T-cell (primary cell): ENCODE results near the gene RUNX1. TPM values are rescaled to one million over a fixed set of nuclear protein-coding genes. Genes with fewer than 3 reads are reported as not detected.

ENCODE experiments used
- ATAC-seq, 4 experiments: fragments of 200-7000 bp in 3 of 4; fragments of 150-1000 bp in 1 of 4; cut with Tn5 transposase; replicated peaks in 1 of 4; 1 replicate in 3 of 4; 2 replicates in 1 of 4; pipeline ENCODE4 v1.10.0; 2021; ENCODE audit warnings: moderate library complexity in 3 of 4, mild to moderate bottlenecking in 2 of 4, moderate number of reproducible peaks in 1 of 4
- CTCF ChIA-PET, 2 donors: fragments of 300-600 bp; sonication (Branson Sonifier 250); formaldehyde crosslinking; loops; one replicate each; lab custom pipeline; 2022; ENCODE audit warnings: antibody characterized with exemption in 2 of 2; lab: Charles Lee
- POLR2A ChIA-PET, 2 donors: fragments of 300-600 bp; sonication (Branson Sonifier 250); formaldehyde crosslinking; loops; one replicate each; lab custom pipeline; 2022; ENCODE audit warnings: antibody characterized with exemption in 2 of 2; lab: Charles Lee
- DNase-seq, 35 experiments: peaks; one replicate each; pipeline versions ENCODE4 v3.0.0 to v3.0.0-alpha.2; 2013 to 2023
- H3K27ac ChIP-seq: one replicate; pipeline ENCODE4 v1.5.1; 2013; ENCODE audit warnings: low read length
- H3K27me3 ChIP-seq, 2 experiments: replicated peaks in 1 of 2; 1 replicate in 1 of 2; 2 replicates in 1 of 2; pipeline versions ENCODE4 v1.6.1 to v1.7.0; 2013; ENCODE audit warnings: low read length in 1 of 2, mixed read lengths in 1 of 2; ENCODE audit not compliant: control insufficient read depth in 2 of 2, insufficient read depth in 2 of 2; ENCODE audit errors: extremely low read depth in 1 of 2
- H3K36me3 ChIP-seq, 2 donors: 1 replicate in 1 of 2; 2 replicates in 1 of 2; pipeline versions ENCODE4 v1.6.1 to v1.7.0; 2013; ENCODE audit warnings: low read length in 1 of 2; ENCODE audit not compliant: control insufficient read depth in 2 of 2, insufficient read depth in 1 of 2; ENCODE audit errors: extremely low read depth in 1 of 2
- H3K4me1 ChIP-seq, 2 experiments: 1 replicate in 1 of 2; 2 replicates in 1 of 2; pipeline versions ENCODE4 v1.6.1 to v1.7.0; 2013; ENCODE audit warnings: low read length in 2 of 2, mixed read lengths in 1 of 2; ENCODE audit not compliant: insufficient read depth in 2 of 2, control insufficient read depth in 1 of 2; ENCODE audit errors: extremely low read depth in 1 of 2
- H3K4me3 ChIP-seq, 2 donors: 1 replicate in 1 of 2; 2 replicates in 1 of 2; pipeline versions ENCODE4 v1.5.1 to v1.7.0; 2013; ENCODE audit warnings: mild to moderate bottlenecking in 2 of 2, low read length in 1 of 2, moderate library complexity in 1 of 2; ENCODE audit not compliant: control insufficient read depth in 1 of 2; ENCODE audit errors: extremely low read depth in 1 of 2
- H3K9me3 ChIP-seq: 2 replicates; pipeline ENCODE4 v1.7.0; 2013
- H3K27ac Mint-ChIP-seq, 2 donors: one replicate each; pipeline ENCODE4 v1.8.0; 2020 to 2021; ENCODE audit warnings: mild to moderate bottlenecking in 2 of 2, mixed read lengths in 2 of 2
- H3K27me3 Mint-ChIP-seq, 2 donors: one replicate each; pipeline ENCODE4 v1.8.0; 2021 to 2022; ENCODE audit warnings: mixed read lengths in 2 of 2
- H3K36me3 Mint-ChIP-seq: one replicate; pipeline ENCODE4 v1.8.0; 2021; ENCODE audit warnings: mixed read lengths
- H3K4me1 Mint-ChIP-seq, 3 donors: one replicate each; pipeline ENCODE4 v1.8.0; 2020 to 2022; ENCODE audit warnings: mixed read lengths in 3 of 3, mild to moderate bottlenecking in 1 of 3
- H3K4me3 Mint-ChIP-seq, 3 donors: one replicate each; pipeline ENCODE4 v1.8.0; 2020 to 2022; ENCODE audit warnings: mild to moderate bottlenecking in 3 of 3, mixed read lengths in 3 of 3, moderate library complexity in 3 of 3
- H3K9me3 Mint-ChIP-seq, 3 donors: one replicate each; pipeline ENCODE4 v1.8.0; 2020 to 2022; ENCODE audit warnings: mixed read lengths in 3 of 3
- WGBS: methylation state at CpG from one replicate; pipeline ENCODE4 v1.1.5; 2013; ENCODE audit warnings: missing lambda C conversion rate; ENCODE audit not compliant: insufficient coverage; 5-methylcytosine and 5-hydroxymethylcytosine counted together
- total RNA-seq, 35 experiments: library from RNA in 6 of 35; stranded (reverse) in 6 of 35; fragments of 120-200 nt in 1 of 35; gene quantifications; one replicate each; pipeline versions ENCODE4 v1.2.1 to v1.2.4 and lab custom pipeline; 2013 to 2026

Gene RUNX1
- total RNA-seq, 5 donors from 2014 or later (not counting 1 experiment from before 2014, with no cell fraction given), result 87.0 to 117 (median 104) TPM

- peak overlapping the region; percentile 66 to 87 (median 71) for H3K4me3 Mint-ChIP-seq
- Histone ChIP-seq H3K27ac (peak overlapping the region; percentile 77), H3K9me3 (no peaks in the 10 kb centered on the region), H3K36me3 (peaks cover 4 to 5% of the 10 kb centered on the region in 2 donors), H3K27me3 (no peaks in the 10 kb centered on the region), H3K4me1 (peaks cover 65 to 91% of the 10 kb centered on the region in 2 experiments), H3K4me3 (peak overlapping the region in 1 of 2 donors; percentile 15)
- WGBS, result no CpG with 5 or more reads among the region's 5 CpGs
- H3K4me1 Mint-ChIP-seq, result peaks cover 92 to 96% (median 95%) of the 10 kb centered on the region in 3 donors
- H3K27me3 Mint-ChIP-seq, result no peaks in the 10 kb centered on the region
- peak overlapping the region; percentile 94 to 95 for H3K27ac Mint-ChIP-seq
- H3K36me3 Mint-ChIP-seq, result peaks cover 18% of the 10 kb centered on the region
- DNase-seq (no peak), ATAC-seq (peak; percentile 9 to 36 (median 14))
- CTCF ChIA-PET, result interaction anchor here in 1 of 2 donors (1.0 to 1.3 kb wide), 3 partner anchors 12 to 1186 kb away, joined by 3 read pairs; no protein-coding TSS in a partner anchor
- POLR2A ChIA-PET, result no interaction called here
- H3K9me3 Mint-ChIP-seq, result no peaks in the 10 kb centered on the region
These were observed 61.5 kb downstream of the RUNX1 start for GRCh38 chr21:34987501-34988072.

- CTCF ChIA-PET, result interaction anchor here in 1 of 2 donors (0.5 to 1.3 kb wide), 5 partner anchors 11 to 1187 kb away, joined by 3 to 5 read pairs (median 3); no protein-coding TSS in a partner anchor
- DNase-seq, result peak in 34 of 35 experiments; percentile 18 to 75 (median 48)
- 13% methylated on average over 13 of the region's 16 CpGs for WGBS
- Histone ChIP-seq H3K9me3 (no peaks in the 10 kb centered on the region), H3K27me3 (no peaks in the 10 kb centered on the region), H3K27ac (peak overlapping the region; percentile 77), H3K4me3 (peak overlapping the region; percentile 15 to 39), H3K36me3 (peaks cover 4 to 7% of the 10 kb centered on the region in 2 donors), H3K4me1 (peaks cover 68 to 91% of the 10 kb centered on the region in 2 experiments)
- POLR2A ChIA-PET, result no interaction called here
- peak; percentile 72 to 86 (median 74) for ATAC-seq
- Mint-ChIP-seq H3K9me3 (no peaks in the 10 kb centered on the region), H3K4me1 (peaks cover 94 to 96% (median 95%) of the 10 kb centered on the region in 3 donors), H3K4me3 (peak overlapping the region; percentile 66 to 87 (median 71)), H3K27ac (peak overlapping the region; percentile 94 to 95), H3K36me3 (peaks cover 22% of the 10 kb centered on the region), H3K27me3 (no peaks in the 10 kb centered on the region)
These were observed 62.3 kb downstream of the RUNX1 start for GRCh38 chr21:34986561-34987500.

- Histone ChIP-seq H3K4me1 (peaks cover 61 to 78% of the 10 kb centered on the region in 2 experiments), H3K4me3 (no peak overlapping the region), H3K27me3 (no peaks in the 10 kb centered on the region), H3K9me3 (no peaks in the 10 kb centered on the region), H3K36me3 (peaks cover 0 to 16% of the 10 kb centered on the region in 2 donors), H3K27ac (peak overlapping the region; percentile 57)
- ChIA-PET POLR2A (interaction anchor here in 1 of 2 donors (0.6 kb wide), 1 partner anchor 31 kb away, joined by 3 read pairs; no protein-coding TSS in a partner anchor), CTCF (interaction anchor here in 1 of 2 donors (0.9 to 1.7 kb wide), 2 partner anchors 10 to 98 kb away, joined by 4 to 10 read pairs; no protein-coding TSS in a partner anchor)
- Mint-ChIP-seq H3K4me1 (peaks cover 81 to 96% (median 94%) of the 10 kb centered on the region in 3 donors), H3K36me3 (peaks cover 26% of the 10 kb centered on the region), H3K27ac (peak overlapping the region; percentile 71 to 79), H3K27me3 (no peaks in the 10 kb centered on the region), H3K4me3 (peak overlapping the region; percentile 3 to 66 (median 56)), H3K9me3 (no peaks in the 10 kb centered on the region)
- DNase-seq (no peak), ATAC-seq (no peak)
- 0% methylated on average over 2 of the region's 3 CpGs for WGBS
These were observed 64.6 kb downstream of the RUNX1 start for GRCh38 chr21:34984356-34985058.

- Mint-ChIP-seq H3K27ac (peak overlapping the region; percentile 71 to 79), H3K4me3 (peak overlapping the region; percentile 36 to 66 (median 56)), H3K4me1 (peaks cover 81 to 95% (median 94%) of the 10 kb centered on the region in 3 donors), H3K36me3 (peaks cover 26% of the 10 kb centered on the region), H3K9me3 (no peaks in the 10 kb centered on the region), H3K27me3 (no peaks in the 10 kb centered on the region)
- ChIA-PET POLR2A (interaction anchor here (0.5 to 1.6 kb wide), 7 partner anchors 10 to 222 kb away, joined by 3 to 13 read pairs (median 4); no protein-coding TSS in a partner anchor), CTCF (interaction anchor here in 1 of 2 donors (0.9 to 1.7 kb wide), 6 partner anchors 10 to 98 kb away, joined by 3 to 10 read pairs (median 4); no protein-coding TSS in a partner anchor)
- ATAC-seq, result peak in 3 of 4 experiments; percentile 44 to 53 (median 48)
- H3K27ac ChIP-seq, result peak overlapping the region; percentile 57
- H3K27me3 ChIP-seq, result no peaks in the 10 kb centered on the region
- peaks cover 57 to 74% of the 10 kb centered on the region in 2 experiments for H3K4me1 ChIP-seq
- peak in 4 of 35 experiments; percentile 6 to 47 (median 40) for DNase-seq
- H3K9me3 ChIP-seq, result no peaks in the 10 kb centered on the region
- H3K4me3 ChIP-seq, result no peak overlapping the region
- H3K36me3 ChIP-seq, result peaks cover 0 to 19% of the 10 kb centered on the region in 2 donors
These were observed 65.4 kb downstream of the RUNX1 start for GRCh38 chr21:34983680-34984086.

- ChIA-PET POLR2A (interaction anchor here in 1 of 2 donors (0.6 kb wide), 1 partner anchor 148 kb away, joined by 4 read pairs; no protein-coding TSS in a partner anchor), CTCF (interaction anchor here in 1 of 2 donors (1.7 kb wide), 1 partner anchor 96 kb away, joined by 4 read pairs; no protein-coding TSS in a partner anchor)
- peaks cover 66 to 86% (median 83%) of the 10 kb centered on the region in 3 donors for H3K4me1 Mint-ChIP-seq
- H3K36me3 Mint-ChIP-seq, result peaks cover 30% of the 10 kb centered on the region
- 100% methylated on average over 3 of the region's 7 CpGs for WGBS
- no peak overlapping the region for H3K4me3 Mint-ChIP-seq
- Histone ChIP-seq H3K27me3 (no peaks in the 10 kb centered on the region), H3K36me3 (peaks cover 0 to 19% of the 10 kb centered on the region in 2 donors), H3K27ac (peak overlapping the region; percentile 15), H3K9me3 (no peaks in the 10 kb centered on the region), H3K4me3 (no peak overlapping the region), H3K4me1 (peaks cover 43 to 57% of the 10 kb centered on the region in 2 experiments)
- no peak for DNase-seq
- ATAC-seq, result no peak
- H3K27me3 Mint-ChIP-seq, result no peaks in the 10 kb centered on the region
- H3K27ac Mint-ChIP-seq, result peak overlapping the region; percentile 73 to 80
- no peaks in the 10 kb centered on the region for H3K9me3 Mint-ChIP-seq
These were observed 67.3 kb downstream of the RUNX1 start for GRCh38 chr21:34981791-34982190.
